ENCODE measurements around the gene RIMBP2. TPM values are rescaled to one million over a fixed set of nuclear protein-coding genes. Genes with fewer than 3 reads are reported as not detected.

Gene RIMBP2
- total RNA-seq, 1 donor from 2014 or later = 0.09 TPM

DNA sequence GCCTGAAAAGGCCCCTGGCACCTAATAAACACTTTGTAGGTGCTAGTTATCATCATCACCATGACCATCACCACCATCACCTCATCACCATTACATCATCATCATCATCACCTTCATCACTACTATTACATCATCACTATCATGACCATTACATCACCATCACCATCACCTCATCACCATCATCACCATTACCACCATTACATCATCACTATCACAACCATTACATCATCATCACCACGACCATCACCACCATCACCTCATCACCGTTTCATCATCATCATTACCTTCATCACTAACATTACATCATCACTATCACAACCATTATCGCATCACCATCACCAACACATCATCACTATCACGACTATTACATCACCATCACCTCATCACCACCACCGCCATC is 132.8 kb downstream of the RIMBP2 start:
- no peak for TF ChIP-seq CTCF (IDR thresholded peaks at IDR 0.05)
- intact Hi-C loops (cut with DNase I) = no loop called here
- no peaks in the 10 kb centered on the region for H3K36me3 ChIP-seq
- no peak for DNase-seq
- H3K27ac ChIP-seq = no peak overlapping the region
- H3K9me3 ChIP-seq = no peaks in the 10 kb centered on the region
- H3K4me1 ChIP-seq = no peaks in the 10 kb centered on the region
- no peak for ATAC-seq
- no peak overlapping the region for H3K4me3 ChIP-seq
- H3K27me3 ChIP-seq = no peaks in the 10 kb centered on the region

- H3K4me3 ChIP-seq = no peak overlapping the region
- ATAC-seq = no peak
- no peaks in the 10 kb centered on the region for H3K9me3 ChIP-seq
- no peaks in the 10 kb centered on the region for H3K36me3 ChIP-seq
- intact Hi-C loops (cut with DNase I) = no loop called here
- TF ChIP-seq CTCF (IDR thresholded peaks at IDR 0.05) = no peak
- H3K27me3 ChIP-seq = no peaks in the 10 kb centered on the region
- no peaks in the 10 kb centered on the region for H3K4me1 ChIP-seq
- DNase-seq = no peak
- no peak overlapping the region for H3K27ac ChIP-seq
These were observed 133.8 kb downstream of the RIMBP2 start for GRCh38 chr12:130582286-130582685.

DNA sequence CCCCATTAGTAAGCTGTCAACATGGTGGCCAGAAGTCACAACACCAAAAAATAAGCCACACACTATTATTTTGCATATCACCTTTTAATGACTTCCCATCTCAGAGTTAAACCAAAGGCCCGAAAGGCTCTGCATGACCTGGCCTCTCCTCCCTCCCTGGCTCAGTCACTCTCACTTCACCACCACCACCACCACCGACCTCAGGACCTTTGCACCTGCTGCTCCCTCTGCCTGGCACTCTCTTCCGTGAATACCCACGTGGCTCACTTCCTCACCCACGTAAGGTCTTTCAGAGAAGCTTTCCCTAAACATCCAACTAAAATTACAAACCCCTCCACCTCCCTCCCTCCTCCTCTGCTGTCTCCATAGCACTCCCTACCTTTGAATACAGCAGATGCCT is 134.3 kb downstream of the RIMBP2 start:
- DNase-seq (no peak), ATAC-seq (no peak)
- H3K4me3 ChIP-seq = no peak overlapping the region
- no peaks in the 10 kb centered on the region for H3K27me3 ChIP-seq
- no peaks in the 10 kb centered on the region for H3K36me3 ChIP-seq
- no peaks in the 10 kb centered on the region for H3K9me3 ChIP-seq
- H3K4me1 ChIP-seq = no peaks in the 10 kb centered on the region
- intact Hi-C loops (cut with DNase I) = no loop called here
- H3K27ac ChIP-seq = no peak overlapping the region
- no peak for TF ChIP-seq CTCF (IDR thresholded peaks at IDR 0.05)

DNA sequence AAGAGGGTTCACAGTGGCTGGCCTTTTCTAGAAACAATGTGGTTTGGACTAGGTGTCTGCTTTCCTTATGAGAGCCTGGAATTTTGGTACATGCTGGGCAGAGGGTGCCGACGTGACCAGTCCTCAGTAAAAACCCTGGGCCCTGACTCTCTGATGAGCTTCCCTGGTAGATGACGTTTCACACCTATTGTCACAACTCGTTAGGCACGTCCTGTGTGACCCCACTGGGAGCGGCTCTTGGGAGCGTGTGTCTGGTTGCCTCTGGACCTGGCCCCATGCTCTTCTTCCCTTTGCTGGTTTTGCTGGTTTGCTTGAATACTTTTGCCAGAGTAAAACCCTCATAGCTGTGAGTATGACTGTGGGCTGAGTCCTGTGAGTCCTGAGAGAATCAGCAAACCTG is 136.9 kb downstream of the RIMBP2 start:
- no peaks in the 10 kb centered on the region for H3K9me3 ChIP-seq
- DNase-seq = no peak
- no peaks in the 10 kb centered on the region for H3K36me3 ChIP-seq
- H3K4me1 ChIP-seq = no peaks in the 10 kb centered on the region
- H3K4me3 ChIP-seq = no peak overlapping the region
- no peaks in the 10 kb centered on the region for H3K27me3 ChIP-seq
- ATAC-seq = no peak
- TF ChIP-seq CTCF (IDR thresholded peaks at IDR 0.05) = no peak
- no peak overlapping the region for H3K27ac ChIP-seq
- intact Hi-C loops (cut with DNase I) = no loop called here

DNA sequence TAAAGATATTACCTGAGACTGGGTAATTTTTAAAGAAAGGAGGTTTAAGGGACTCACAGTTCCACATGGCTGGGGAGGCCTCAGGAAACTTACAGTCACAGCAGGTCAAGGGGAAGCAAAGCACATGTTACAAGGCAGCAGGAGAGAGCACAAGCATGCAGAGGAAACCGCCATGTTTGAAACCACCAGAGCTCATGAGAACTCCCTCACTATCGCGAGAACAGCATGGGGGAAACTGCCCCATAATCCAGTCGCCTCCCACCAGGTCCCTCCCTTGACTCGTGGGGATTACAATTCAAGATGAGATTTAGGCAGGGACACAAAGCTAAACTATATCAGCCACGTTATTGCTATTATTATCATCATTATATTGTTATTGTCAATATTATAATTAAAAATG is 138.7 kb downstream of the RIMBP2 start:
- H3K4me1 ChIP-seq = no peaks in the 10 kb centered on the region
- no peaks in the 10 kb centered on the region for H3K36me3 ChIP-seq
- intact Hi-C loops (cut with DNase I) = no loop called here
- H3K9me3 ChIP-seq = no peaks in the 10 kb centered on the region
- no peak overlapping the region for H3K27ac ChIP-seq
- TF ChIP-seq CTCF (IDR thresholded peaks at IDR 0.05) = no peak
- no peak for ATAC-seq
- DNase-seq = no peak
- H3K27me3 ChIP-seq = no peaks in the 10 kb centered on the region
- H3K4me3 ChIP-seq = no peak overlapping the region

- no peak overlapping the region for H3K4me3 ChIP-seq
- no peaks in the 10 kb centered on the region for H3K27me3 ChIP-seq
- no peaks in the 10 kb centered on the region for H3K4me1 ChIP-seq
- no peak overlapping the region for H3K27ac ChIP-seq
- intact Hi-C loops (cut with DNase I) = no loop called here
- ATAC-seq (no peak), DNase-seq (no peak)
- no peaks in the 10 kb centered on the region for H3K9me3 ChIP-seq
- H3K36me3 ChIP-seq = no peaks in the 10 kb centered on the region
- no peak for TF ChIP-seq CTCF (IDR thresholded peaks at IDR 0.05)
These were observed 139.7 kb downstream of the RIMBP2 start for GRCh38 chr12:130576371-130576816.
